ENCODE data around the gene MLST8. TPM values are rescaled to one million over a fixed set of nuclear protein-coding genes. Genes with fewer than 3 reads are reported as not detected.

MLST8 gene
- total RNA-seq, 1 donor from 2014 or later = 38.7 TPM

- Mint-ChIP-seq H3K4me1 (peaks cover 8% of the 10 kb centered on the region), H3K36me3 (ENCODE audit: low read depth) (no peaks in the 10 kb centered on the region), H3K9me3 (no peaks in the 10 kb centered on the region), H3K27ac (no peak overlapping the region), H3K4me3 (peak overlapping the region; percentile 52), H3K27me3 (peaks cover 21% of the 10 kb centered on the region)
- DNase-seq (no peak), ATAC-seq (ENCODE audit: low read depth) (peak; percentile 11)
- CTCF ChIA-PET = interaction anchor here (0.6 to 2.1 kb wide), 8 partner anchors 9 to 307 kb away, joined by 3 to 34 read pairs (median 3); partner anchors contain the start of gene ECI1
- POLR2A ChIA-PET = interaction anchor here (0.9 to 5.3 kb wide), 4 partner anchors 40 to 305 kb away, joined by 4 to 26 read pairs (median 10); partner anchors contain the start of genes ECI1, RPS2 and TRAF7
- no peak for TF ChIP-seq CTCF (IDR thresholded peaks at IDR 0.05)
- intact Hi-C loops (cut with micrococcal nuclease) = loop anchor here (1.0 kb wide), 4 partner anchors 56 to 306 kb away; partner anchors contain the start of genes ABCA3 and ECI1
Measured at GRCh38 chr16:2195322-2196161, 9.7 kb upstream of the MLST8 start.

GRCh38 chr16:2196162-2196980 is 8.9 kb upstream of the MLST8 start, which contains the start of gene CASKIN1:
CASKIN1 (minus strand) TSS chr16:2196605; CDS start chr16:2196432, 173 bp downstream.
- H3K27me3 Mint-ChIP-seq = peaks cover 21% of the 10 kb centered on the region
- peaks cover 8% of the 10 kb centered on the region for H3K4me1 Mint-ChIP-seq
- ChIA-PET CTCF (interaction anchor here (1.0 to 1.8 kb wide), 3 partner anchors 8 to 291 kb away, joined by 3 to 13 read pairs (median 3); no protein-coding TSS in a partner anchor), POLR2A (interaction anchor here (1.5 to 5.3 kb wide), 3 partner anchors 41 to 232 kb away, joined by 4 to 26 read pairs (median 17); partner anchors contain the start of genes ECI1, RPS2 and TRAF7)
- peak within 1 kb of the TSS; percentile 60 for H3K4me3 Mint-ChIP-seq
- intact Hi-C loops (cut with micrococcal nuclease) = no loop called here
- no peaks in the 10 kb centered on the region for H3K9me3 Mint-ChIP-seq
- H3K27ac Mint-ChIP-seq = no peak within 1 kb of the TSS
- DNase-seq (no peak), ATAC-seq (ENCODE audit: low read depth) (peak; percentile 51)
- TF ChIP-seq CTCF (IDR thresholded peaks at IDR 0.05) = no peak
- H3K36me3 Mint-ChIP-seq (ENCODE audit: low read depth) = no peaks in the 10 kb centered on the region

GRCh38 chr16:2196981-2197511 is 8.2 kb upstream of the MLST8 start:
- Mint-ChIP-seq H3K4me1 (peaks cover 8% of the 10 kb centered on the region), H3K36me3 (ENCODE audit: low read depth) (no peaks in the 10 kb centered on the region), H3K9me3 (no peaks in the 10 kb centered on the region), H3K27ac (no peak overlapping the region), H3K27me3 (peaks cover 21% of the 10 kb centered on the region), H3K4me3 (peak overlapping the region; percentile 60)
- CTCF ChIA-PET = interaction anchor here (1.4 kb wide), 1 partner anchor 55 kb away, joined by 3 read pairs; no protein-coding TSS in a partner anchor
- ATAC-seq (ENCODE audit: low read depth) (no peak), DNase-seq (no peak)
- POLR2A ChIA-PET = interaction anchor here (5.3 kb wide), 1 partner anchor 42 kb away, joined by 26 read pairs; the partner anchor contains the start of gene TRAF7
- intact Hi-C loops (cut with micrococcal nuclease) = no loop called here
- no peak for TF ChIP-seq CTCF (IDR thresholded peaks at IDR 0.05)

- no peaks in the 10 kb centered on the region for H3K36me3 Mint-ChIP-seq (ENCODE audit: low read depth)
- no peak for ATAC-seq (ENCODE audit: low read depth)
- peaks cover 18% of the 10 kb centered on the region for H3K27me3 Mint-ChIP-seq
- no peak overlapping the region for H3K27ac Mint-ChIP-seq
- CTCF ChIA-PET = interaction anchor here (1.4 kb wide), 1 partner anchor 54 kb away, joined by 3 read pairs; no protein-coding TSS in a partner anchor
- intact Hi-C loops (cut with micrococcal nuclease) = no loop called here
- peak overlapping the region; percentile 44 for H3K4me3 Mint-ChIP-seq
- TF ChIP-seq CTCF (IDR thresholded peaks at IDR 0.05) = no peak
- no peak for DNase-seq
- no peaks in the 10 kb centered on the region for H3K9me3 Mint-ChIP-seq
- H3K4me1 Mint-ChIP-seq = peaks cover 8% of the 10 kb centered on the region
- POLR2A ChIA-PET = interaction anchor here (5.3 kb wide), 1 partner anchor 43 kb away, joined by 26 read pairs; the partner anchor contains the start of gene TRAF7
Measured at GRCh38 chr16:2197765-2198164, 7.5 kb upstream of the MLST8 start.
